HL-60/S4 (cell line): ENCODE measurements around the gene BCO2.

Experiments
- in situ Hi-C: fragments of 300-500 bp; cut with MboI; formaldehyde crosslinking; loops from 2 replicates; pipeline ENCODE4 v1.14.3; 2022; ENCODE audit warnings: low sequenced_read_pairs

BCO2 gene

DNA sequence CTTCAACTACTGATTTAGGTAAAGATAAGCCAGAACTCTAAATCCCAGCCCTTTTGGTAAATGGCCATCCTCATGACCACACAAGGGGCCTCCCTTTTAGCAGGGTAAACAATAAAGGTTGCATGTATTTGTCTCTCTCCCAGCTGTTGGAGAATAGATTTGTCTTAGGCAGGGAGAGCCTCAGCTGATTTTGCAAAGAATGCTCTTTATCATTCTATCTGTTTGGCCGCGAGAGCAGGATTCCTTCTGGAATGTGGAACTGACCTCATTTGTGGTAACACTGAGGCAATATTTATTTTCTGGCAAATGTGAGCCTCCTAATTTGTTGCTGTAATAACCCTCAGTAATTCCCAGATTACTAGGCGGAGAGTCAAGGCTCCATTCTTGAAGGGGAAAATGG is 66.2 kb downstream of the BCO2 start:
- in situ Hi-C loops, result no loop called here

GRCh38 chr11:112247201-112247600 is 71.9 kb downstream of the BCO2 start:
- in situ Hi-C loops, result no loop called here

- in situ Hi-C loops, result no loop called here
Observed at GRCh38 chr11:112248201-112248600, 72.9 kb downstream of the BCO2 start.

DNA sequence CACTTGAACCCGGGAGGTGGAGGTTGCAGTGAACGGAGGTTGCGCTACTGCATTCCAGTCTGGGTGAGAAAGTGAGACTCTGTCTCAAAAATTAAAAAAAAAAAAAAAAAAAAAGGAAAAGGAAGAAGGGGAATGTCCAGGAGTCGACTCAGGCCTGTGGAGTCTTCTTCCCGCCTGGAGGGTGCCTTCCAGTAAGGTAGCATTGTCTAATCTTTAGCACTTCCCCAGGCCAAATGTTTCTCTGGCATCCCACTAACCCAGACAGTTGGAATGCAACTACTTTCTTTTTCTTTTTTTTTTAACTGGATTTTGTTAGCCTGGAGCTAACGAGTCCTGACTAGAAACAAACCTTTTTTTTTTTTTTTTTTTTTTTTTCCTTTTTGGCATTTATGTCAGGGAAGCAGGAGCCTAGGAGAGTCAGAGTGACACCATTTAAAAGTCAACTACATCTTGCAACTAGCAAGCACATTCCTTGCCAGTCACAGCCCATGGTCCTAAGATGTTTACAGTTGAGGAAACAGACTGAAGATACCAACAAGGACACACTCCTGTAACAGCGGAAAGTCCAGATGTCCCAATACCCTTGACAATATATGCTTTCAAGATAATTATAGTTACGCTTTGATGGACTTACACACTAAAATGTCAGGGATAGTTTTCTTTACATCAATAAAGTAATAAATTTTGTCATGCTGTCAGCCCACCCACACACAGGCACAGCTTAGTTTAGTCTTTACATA is 74.7 kb downstream of the BCO2 start:
- in situ Hi-C loops, result no loop called here

DNA sequence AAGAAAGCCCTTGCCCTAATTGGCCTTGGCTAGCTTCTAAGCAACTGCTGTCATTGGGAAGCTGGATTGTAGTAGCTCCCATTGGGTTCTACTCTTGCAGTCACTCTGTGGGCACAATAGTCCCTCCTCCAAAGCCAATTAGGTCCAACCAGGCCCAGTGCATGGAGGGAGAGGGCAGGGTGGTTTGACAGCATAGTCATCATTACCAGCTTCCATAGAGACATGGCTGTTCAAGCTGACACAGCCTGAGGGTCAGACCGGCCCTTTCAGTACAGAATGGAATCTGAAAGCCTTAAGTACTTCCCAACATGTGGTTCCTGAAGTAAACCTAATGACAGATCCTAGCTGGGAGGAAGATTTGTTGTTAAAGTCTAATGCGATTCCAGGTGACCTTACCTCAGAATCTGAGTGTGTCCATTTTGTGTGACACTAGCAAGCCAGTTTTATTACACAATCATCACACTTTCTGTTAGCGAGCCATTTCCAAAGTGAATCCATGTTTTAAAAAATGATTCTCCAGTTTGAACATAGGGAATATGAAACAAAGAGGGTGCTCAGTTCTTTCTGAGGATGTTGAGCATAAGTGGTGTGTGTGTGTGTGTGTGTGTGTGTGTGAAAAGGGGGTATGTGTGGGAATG is 78.4 kb downstream of the BCO2 start:
- in situ Hi-C loops, result no loop called here

DNA sequence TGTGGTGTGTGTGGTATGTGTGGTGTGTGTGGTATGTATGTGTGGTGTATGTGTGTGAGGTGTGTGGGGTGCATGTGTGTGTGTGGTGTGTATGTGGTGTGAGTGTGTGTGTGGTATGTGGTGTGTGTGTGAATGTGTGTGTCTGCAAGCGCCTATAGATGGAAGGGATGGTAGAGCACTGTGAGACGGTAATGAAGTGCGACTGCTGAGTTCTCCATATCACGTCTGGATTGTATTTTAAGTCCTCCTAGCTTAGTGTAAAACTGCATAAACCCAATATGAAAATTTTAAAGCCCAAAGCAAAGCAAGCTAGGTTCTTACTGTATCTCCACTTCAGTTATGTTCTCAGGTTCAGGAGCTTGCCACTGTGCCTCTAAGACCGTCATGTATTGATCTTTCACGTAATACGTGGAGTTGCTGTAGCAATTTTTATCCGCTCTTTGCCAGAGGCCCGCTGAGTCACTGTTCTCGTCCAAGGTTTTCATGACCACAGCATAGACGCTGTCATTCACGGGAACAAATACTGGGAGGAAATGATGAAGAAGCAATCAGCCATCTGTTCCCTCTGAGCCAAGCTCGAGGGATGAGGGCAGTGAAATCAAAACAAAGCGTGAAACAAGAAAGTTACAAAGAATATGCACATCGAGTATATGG is 79.9 kb downstream of the BCO2 start:
- in situ Hi-C loops, result no loop called here

- in situ Hi-C loops, result no loop called here
Observed at GRCh38 chr11:112260490-112260889, 85.2 kb downstream of the BCO2 start, which contains the start of gene PLET1. PLET1 (minus strand) TSS chr11:112260860; CDS start chr11:112260589, 271 bp downstream.

GRCh38 chr11:112265659-112266409 is 90.5 kb downstream of the BCO2 start:
- in situ Hi-C loops, result no loop called here

- in situ Hi-C loops, result no loop called here
Observed at GRCh38 chr11:112266410-112266778, 91.1 kb downstream of the BCO2 start.

GRCh38 chr11:112267188-112267591 is 91.9 kb downstream of the BCO2 start:
- in situ Hi-C loops, result no loop called here

DNA sequence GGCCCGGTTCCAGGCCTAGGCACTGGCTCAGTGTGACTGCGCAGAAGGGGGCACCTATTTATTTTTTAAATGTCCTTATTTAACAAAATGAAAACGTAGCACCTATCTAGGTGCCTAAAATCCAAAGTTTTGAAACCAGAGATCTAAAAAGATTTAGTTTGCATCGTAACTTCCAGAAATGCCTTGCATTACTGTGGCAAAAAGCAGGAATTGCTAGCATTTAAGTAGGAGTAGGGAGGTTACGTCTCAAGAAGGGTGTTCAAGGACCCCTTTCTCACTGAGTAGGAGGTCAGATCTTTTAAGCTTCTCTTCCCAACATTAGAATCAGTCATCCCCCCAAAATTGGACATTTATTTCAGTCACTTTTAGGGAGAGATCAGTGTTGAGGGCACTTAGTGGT is 93.1 kb downstream of the BCO2 start:
- in situ Hi-C loops, result no loop called here
